Kidney glomerular epithelial cell (primary cell): ENCODE measurements around the gene NPAS2.

Experiments used
- DNase-seq: peaks from one replicate; lab custom pipeline; 2025; lab: John Stamatoyannopoulos, UW

NPAS2 gene

DNA sequence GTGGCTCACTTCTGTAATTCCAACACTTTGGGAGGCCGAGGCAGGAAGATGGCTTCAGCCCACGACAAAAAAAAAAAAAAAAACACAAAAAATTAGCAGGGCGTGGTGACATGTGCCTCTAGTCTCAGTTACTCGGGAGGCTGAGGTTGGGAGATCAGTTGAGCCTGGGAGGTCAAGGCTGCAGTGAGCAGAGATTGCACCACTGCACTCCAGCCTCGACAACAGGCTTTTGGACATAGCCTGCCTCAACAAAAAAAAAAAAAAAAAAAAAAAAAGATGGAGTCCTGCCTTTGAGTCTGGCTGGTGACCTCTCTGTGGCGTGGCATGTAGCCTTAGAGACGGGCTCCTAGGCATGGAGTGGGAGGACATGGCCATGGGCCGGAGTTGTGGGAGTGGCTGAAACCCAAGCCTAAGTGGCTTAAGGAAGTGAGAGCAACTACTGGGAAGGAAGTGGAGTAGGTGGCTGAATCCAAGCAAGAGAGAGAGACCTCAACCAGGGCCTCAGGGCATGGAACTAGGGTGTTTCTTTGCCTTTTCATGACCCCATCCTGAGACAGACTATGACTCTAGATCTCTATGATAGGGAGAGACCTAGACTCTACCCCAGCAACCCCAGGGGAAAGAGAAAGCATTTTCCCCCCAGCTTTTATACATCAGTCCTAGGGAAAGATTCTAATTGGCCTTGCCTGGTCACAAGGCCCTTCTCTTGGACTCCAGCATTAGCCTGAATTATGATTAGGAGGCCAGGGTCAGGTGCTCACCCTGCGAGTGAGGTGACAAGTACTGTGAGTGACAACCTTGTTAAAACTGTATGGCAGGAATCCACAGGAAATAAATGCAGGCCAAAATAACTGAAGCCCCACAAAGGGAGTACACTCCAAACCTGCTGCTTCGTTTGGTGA, 34.2 kb downstream of the NPAS2 start:
- DNase-seq = no peak

DNA sequence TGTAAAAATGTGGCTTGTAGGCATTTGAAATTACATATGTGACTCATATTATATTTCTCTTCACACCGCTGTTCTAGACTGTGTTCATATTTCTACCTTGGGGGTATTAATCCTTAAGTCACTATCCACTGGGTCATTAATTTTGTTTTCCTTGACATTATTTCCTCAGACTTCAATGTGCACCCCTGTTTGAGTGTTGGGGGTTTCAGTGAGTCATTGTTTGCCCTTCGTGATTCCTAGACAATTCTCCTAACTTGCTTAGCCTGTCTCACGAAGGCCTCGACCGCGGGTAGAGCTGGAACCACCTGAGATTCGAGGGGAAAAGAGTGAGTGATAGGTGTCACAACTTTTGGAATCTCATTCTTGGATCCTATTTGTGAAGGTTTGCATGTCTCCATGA, 35.1 kb downstream of the NPAS2 start:
- no peak for DNase-seq

DNA sequence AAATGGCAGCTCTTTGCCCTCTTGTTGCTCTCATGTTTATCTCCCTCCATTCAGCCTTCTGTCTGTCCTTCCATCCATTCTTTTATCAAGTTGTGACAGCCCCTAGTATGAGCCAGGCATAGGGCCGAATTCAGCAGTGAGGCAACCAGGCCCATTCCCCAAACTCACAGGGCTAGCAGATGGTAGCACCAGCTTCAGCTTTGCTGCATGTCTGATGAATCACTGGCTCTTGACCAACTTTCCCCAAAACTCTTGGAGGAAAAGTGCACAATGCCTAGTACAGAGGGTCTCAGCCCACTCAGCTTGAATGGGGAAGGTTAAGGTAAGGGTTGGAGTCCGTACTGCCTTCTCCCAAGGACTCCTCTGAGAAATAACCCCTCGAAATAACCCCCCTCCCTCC, 35.7 kb downstream of the NPAS2 start:
- DNase-seq = no peak

DNA sequence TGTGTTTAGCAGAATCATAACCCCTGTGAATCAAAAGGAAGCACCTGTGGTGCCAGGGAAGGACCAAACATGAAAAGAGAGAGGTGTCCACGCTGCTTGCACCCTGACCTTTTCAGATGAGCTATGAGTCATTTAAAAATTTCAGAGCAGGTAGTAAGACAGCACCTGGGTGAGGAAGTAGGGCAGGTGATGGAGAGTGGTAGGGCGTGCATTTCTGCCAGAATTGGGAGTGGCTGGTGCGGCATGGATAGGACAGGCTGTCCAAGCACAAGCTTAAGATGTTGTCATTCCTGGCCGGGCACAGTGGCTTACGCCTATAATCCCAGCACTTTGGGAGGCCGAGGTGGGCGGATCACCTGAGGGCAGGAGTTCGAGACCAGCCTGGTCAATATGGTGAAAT, 36.8 kb downstream of the NPAS2 start:
- no peak for DNase-seq

DNA sequence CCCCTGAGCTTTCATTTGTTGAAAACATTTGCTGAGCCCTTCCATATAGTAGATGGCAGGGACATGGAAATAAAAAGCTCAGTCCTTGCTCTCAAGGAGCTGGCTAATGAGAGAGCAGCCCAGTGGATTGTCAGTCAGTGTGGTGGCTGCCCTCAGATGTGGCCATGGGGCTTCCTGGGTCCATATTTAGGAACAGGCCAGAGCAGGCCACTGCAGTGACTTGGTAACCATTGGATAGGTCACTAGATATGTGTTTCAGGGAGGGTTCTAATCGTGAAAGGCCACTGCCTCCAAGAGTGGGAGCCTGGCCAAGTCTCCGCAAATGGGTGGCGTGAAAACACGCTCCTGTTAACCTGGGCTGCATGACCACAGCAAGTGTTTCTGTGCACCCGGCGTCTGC, 37.4 kb downstream of the NPAS2 start:
- DNase-seq = no peak

DNA sequence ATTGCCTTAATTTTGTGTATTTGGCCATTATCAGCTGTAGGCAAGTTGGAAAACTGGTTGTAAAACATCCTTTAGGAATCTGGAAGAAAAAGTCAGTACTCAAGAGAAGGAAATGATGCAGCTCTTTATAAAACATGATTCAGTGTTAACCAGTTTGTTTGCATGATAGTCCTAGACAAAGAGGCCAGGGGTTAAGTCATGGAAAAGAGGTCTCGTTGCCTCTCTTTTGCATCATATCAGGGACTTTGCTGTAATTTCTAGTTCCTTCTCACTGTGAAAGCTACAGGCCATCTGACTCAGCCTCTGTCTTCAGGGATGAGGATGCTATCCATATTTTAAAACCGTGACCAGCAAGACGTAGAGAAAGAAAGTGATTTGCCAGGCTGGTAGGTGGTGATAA, 38.0 kb downstream of the NPAS2 start:
- no peak for DNase-seq

DNA sequence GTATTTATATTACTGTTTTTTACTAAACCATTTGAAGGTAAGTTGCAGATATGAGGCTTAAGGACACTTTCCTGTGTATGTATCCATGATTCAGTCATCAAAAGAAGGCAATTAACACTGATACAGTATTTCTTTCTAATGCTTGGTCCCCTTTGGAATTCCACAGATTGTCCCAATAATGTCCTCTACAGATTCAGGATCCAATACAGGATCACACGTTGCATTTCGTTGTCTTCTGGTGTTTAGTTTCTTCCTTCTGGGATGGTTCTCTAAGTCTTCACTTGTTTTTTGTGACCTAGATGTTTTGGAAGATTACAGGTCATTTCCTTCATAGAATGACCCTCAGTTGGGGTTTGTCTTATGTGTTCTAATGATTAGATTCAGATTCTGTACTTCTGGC, 40.0 kb downstream of the NPAS2 start:
- DNase-seq = no peak

DNA sequence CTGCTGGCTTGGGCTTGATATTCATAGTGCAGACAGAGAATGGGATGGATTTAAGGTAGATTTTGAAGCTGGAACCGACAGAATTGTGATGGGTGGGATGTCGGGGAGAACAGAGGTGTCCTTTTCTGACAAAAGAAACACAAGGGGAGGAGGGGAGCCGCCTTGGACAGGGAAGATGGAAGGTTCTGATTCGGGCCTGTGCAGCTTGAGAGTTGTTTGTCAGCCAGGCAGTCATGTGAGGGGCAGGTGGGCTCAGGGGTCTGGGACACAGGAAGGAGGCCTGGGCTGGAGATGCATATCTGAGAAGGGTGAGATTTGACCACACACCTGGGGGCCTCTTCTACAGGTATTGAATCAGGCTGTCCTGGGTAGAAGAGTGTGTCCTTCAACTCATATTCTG, 41.4 kb downstream of the NPAS2 start:
- DNase-seq = no peak

DNA sequence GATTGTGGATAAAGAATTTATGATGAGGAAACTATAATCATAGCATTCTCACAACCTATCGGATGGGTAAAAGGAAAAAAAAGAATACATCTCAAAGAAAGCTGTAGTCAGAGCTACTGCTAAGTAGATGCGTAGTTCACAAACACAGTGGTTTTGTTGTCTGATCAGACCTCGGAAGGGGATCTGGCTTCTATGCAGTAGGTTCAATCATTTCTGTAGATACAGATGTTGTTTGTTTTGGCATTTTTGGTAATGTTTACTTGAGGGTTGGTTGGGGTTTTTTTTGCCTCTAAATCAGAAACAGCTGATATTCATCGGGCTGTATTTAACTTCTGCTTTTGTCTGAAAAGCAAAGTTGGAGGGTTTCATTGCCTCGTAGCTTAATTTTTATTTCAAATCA, 42.1 kb downstream of the NPAS2 start:
- no peak for DNase-seq

DNA sequence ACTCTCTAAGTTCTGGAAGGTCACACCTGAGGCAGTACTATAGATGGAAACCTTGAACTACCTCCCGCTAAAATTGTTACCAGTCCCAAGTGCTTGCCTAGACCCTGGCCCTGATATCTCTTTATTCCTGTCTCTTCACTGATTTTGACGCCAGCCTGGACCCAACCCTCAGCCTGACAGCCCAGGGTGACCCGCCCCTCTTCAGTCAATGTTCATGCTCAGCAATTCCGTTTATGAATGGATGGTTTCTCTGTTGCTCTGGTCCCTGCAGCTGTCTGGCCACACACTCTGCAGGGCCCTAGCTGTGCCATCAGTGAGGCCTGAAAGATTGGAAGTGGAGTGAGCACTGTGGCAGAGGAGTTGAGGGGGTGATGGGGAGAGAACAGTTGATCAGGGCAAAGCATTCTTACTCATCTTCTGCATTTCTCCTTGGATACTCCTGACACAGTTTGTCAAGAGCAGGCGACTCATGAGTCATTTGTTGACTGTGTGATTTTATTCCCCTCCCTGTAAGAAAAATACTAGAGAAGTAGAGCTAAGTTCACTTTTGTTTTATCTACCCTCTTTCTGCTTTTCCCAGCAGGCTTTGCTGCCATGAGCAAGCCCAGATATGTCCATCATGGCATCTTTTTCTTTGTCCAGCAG, 46.0 kb downstream of the NPAS2 start:
- peak; percentile 49 for DNase-seq

DNA sequence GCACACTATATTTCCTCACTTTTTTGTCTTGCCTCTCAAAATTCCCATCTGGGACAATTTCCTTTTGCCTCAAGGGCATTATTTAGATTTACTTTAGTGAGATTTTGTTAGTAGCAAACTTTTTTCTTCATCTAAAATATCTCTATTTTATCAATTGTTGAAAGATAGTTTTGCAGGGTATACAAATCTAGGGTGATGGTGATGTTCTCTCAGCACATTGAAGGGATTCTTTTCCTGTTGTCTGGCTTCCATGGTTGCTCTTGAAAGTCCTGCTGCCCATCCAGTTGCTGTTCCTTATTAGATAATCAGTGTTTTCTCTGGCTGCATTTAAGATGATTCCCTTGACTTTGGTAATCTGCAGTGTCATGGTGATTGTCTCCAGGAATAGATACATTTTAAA, 48.1 kb downstream of the NPAS2 start:
- DNase-seq = no peak

DNA sequence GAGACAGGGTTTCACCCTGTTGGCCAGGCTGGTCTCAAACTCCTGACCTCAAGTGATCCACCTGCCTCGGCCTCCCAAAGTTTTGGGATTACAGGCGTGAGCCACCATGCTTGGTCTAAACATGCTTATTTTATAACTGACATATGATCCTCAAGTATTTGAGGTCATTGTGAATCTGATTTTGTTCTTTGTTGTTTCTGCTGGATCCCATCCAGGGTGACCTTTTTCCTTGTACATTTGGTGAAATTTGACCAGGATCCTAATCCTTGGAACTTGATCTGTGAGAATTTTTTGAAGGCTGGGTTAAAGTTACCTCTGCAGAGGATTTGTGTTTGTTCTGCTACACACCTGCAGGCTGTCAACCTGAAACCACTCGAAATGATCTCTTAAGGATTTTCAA, 49.2 kb downstream of the NPAS2 start:
- no peak for DNase-seq

DNA sequence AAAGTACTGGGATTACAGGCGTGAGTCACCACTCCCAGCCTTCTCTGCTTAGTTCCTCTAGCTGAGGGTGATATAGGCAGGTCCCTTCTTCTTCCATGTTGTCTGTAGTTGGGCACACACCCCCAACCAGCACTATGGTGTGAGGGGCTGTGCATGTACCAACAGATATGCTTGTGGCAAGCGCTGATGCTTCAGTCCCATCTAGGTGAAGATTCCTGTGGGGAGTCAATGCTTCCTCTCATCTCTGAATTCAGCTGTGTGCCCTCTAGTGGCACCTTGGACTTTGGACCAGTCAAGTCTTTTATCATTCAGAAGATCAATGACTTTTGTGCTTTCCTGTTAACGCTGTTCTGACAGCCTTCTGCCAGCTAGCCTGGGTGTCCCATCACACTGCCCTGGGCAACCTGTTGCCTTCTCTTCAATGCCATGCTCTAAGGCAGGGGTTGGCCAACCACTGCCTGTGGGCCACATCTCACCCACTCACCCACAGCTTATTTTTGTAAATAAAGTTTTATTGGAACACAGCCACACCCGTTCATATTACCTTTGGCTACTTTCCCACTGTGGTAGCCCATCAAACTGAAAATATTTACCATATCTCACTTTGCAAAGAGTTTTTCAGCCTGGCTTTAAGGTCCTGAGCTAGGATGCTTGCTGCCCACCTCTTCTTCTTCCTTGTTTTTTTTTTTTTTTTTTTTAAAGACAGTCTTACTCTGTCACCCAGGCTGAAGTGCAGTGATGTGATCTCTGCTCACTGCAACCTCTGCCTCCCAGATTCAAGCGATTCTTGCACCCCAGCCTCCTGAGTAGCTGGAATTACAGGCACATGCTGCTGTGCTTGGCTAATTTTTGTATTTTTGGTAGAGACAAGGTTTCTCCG, 51.0 kb downstream of the NPAS2 start:
- no peak for DNase-seq

DNA sequence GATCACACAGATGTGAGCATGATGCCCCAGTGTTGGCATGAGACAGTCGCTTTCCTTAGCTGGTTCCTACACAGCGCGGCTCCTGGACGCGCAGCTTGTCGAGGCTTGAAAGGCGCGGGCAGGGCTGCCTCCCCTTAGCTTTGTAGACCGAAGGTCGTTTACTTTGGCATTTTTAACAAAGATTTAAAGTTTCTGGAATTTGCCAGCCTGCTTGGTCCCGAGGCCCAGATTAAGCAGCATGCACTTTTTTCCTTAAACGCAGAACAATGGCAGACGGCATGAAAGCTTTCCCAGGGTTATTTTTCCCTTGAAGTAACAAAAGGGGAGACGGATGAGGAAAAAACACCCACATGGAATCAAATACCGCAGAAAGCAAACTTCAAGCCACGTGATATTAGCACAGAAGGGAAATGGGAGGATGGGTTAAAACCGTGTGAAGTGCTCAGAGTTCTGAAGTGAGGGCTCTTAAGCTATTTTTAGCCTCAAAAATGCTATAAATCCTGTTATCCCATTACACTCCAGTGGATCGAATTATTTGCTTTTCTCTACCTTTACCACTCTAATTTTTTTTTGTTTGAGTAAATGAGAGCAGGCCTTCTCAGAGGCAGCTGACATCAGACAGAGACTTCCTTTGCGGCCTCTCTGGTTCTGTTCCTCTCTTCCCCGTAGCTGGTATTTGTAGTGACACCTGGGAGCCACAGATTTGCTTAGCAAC, 55.7 kb downstream of the NPAS2 start:
- DNase-seq = no peak

DNA sequence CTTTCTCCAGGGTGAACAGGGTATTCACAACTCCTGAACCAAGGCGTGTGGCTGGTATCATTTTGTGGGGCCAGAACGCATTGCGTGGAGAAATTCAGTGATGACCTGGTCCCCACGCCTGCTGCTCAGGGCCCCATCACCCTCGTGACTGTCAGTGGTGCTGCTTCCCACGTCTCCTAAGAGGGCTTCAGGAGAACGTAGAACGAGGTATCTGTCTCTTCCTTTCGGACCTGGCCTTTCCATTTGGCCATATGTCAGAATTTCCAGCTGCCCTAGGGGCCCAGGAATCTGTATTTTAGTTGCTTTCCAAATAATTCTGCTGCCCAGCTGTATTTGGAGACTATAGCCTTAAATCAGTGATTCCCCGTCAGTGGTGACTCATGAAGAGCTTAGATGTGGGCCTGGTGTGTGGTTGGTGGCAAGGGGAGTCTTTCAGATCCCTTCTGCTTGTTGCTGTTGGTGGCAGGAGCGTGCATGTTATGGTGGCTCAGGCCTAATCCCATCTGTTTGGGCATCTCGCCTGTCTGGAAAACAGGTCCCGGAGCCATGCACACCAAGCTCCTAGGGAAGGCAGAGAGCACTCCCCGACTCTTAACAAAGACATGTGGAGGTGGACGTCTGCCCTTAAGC, 56.4 kb downstream of the NPAS2 start:
- DNase-seq = no peak

DNA sequence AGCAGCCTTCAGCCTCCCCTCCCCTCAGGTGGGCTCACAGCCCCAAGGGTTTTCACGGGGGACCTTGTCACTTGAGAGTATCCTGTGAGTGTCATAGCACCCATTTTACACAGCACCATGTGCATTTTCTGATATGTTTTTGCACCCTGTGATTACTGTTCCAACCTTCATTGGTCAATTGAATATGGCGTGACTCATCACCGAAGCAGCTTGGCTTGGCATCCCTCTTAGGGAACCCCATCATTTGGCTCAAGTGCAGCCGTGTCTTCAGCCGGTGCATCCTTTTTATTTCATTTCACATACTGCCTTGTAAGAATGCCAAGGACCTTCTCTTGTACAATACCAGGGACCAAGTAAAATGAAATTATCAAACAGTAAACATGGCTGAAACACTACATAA, 57.6 kb downstream of the NPAS2 start:
- peak; percentile 4 for DNase-seq

DNA sequence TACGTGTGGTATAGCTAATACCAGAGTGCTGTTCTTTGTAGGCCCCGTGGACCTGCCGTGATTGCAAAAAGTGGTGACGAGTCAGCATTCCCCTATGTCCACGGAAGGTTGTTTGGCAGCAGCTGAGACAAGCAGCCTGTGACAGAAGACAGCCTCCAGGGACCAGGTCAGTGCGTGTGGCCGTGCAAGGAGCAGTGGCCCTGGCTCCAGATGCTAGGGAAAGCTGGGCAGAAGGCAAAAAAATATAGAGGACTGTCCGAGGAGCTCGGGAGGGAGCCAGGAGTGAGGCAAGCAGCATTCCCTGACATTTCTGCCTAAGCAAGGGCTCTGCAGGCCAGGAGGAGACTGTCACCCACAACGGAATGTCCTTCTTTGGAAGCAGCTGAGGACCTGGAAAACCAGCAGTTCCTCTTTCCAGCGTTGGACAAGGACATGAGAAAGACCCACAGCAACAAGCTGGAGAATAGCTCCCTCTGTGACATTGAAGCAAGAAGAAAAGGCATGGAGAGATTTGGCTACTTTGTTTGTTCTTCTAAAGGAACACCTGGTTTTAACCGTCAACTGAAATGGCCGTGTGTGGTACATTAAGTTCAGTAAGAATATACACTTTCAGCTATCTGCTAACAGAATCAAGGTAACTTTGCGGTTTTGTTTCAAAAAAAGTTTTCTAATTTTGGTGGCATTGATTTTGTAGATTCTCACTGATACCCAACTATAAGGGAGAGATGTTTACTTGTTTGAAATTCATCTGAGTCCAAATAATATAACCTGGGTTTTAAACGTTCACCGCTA, 58.3 kb downstream of the NPAS2 start:
- DNase-seq = no peak

DNA sequence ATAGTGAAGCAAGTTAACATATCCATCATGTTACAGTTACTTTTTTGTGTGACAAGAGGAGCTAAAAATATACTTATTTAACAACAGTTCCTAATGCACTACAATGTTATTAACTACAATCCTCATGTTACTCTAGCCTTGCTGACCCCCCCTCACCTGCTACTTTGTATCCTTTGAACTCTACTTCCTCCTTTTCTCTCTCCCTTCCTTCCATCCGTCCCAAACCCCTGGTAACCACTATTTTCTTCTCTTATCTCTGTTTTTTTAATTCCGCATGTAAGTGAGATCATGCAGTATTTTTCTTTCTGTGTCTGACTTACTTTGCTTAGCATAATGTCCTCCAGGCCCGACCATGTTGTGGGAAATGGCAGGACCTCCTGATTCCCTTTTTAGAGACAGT, 59.4 kb downstream of the NPAS2 start:
- no peak for DNase-seq

DNA sequence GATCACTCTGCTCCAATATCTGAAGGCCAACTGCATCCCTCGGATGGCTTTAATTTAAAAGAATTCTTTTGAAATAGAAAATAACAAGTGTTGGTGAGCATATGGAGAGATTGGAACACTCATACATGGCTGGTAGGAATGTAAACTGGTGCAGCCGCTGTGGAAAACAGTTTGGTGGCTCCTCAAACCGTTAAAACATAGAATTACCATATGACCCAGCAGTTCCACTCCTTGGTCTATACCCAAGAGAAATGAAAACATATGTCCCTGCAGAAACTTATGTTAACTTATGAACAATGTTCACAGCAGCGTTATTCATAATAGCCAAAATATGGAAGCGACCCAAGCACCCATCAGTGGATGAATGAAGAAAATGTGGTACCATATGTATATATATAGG, 60.1 kb downstream of the NPAS2 start:
- DNase-seq = no peak

DNA sequence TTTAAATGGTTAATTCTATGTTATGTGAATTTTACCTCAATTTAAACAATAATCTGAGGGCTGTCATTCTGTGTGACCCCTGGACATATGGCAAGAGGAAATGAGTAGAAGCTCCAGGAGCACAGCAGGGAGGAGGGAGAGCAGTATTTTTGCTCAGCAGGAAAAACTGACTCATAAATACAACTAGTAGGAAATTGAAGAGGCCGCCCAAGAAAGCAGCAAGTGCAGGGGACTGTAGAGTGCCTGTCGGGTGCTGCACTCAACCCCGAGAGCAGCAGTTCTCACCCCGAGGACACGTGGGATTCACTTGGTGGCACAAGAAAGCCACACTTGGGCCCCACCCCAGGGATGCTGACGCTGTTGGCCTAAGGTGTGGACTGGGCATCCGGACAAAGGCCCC, 60.8 kb downstream of the NPAS2 start:
- DNase-seq = no peak
